Karpas-422 (cell line): ENCODE data around the gene DUSP1. TPM values are rescaled to one million over a fixed set of nuclear protein-coding genes. Genes with fewer than 3 reads are reported as not detected.

Source experiments
- DNase-seq: peaks from one replicate; pipeline ENCODE4 v3.0.0-alpha.2; 2015
- H2AFZ ChIP-seq: fragments of 200-600 bp; sonication (generic); 2 replicates; pipeline ENCODE4 v1.6.1; 2014; ENCODE audit warnings: antibody characterized with exemption, low read length, mixed read lengths
- H3K27ac ChIP-seq: fragments of 200-600 bp; sonication (generic); 2 replicates; pipeline ENCODE4 v1.5.1; 2014; ENCODE audit warnings: mild to moderate bottlenecking, low read length, moderate library complexity
- H3K27me3 ChIP-seq: fragments of 200-600 bp; sonication (generic); 2 replicates; pipeline ENCODE4 v1.6.1; 2014; ENCODE audit warnings: low read length, mixed read lengths
- H3K36me3 ChIP-seq: fragments of 200-600 bp; sonication (generic); 2 replicates; pipeline ENCODE4 v1.6.1; 2014; ENCODE audit warnings: low read length, mixed read lengths; ENCODE audit not compliant: insufficient read depth
- H3K4me1 ChIP-seq: fragments of 200-600 bp; sonication (generic); 2 replicates; pipeline ENCODE4 v1.6.1; 2014; ENCODE audit warnings: mild to moderate bottlenecking, low read length, mixed read lengths
- H3K4me2 ChIP-seq: fragments of 200-600 bp; sonication (generic); 2 replicates; pipeline ENCODE4 v1.6.1; 2014; ENCODE audit warnings: low read length, low read depth, mild to moderate bottlenecking; ENCODE audit not compliant: poor library complexity, severe bottlenecking
- H3K4me3 ChIP-seq: fragments of 200-600 bp; sonication (generic); 2 replicates; pipeline ENCODE4 v1.5.1; 2014; ENCODE audit warnings: mild to moderate bottlenecking, antibody characterized with exemption, low read length, mixed read lengths
- H3K79me2 ChIP-seq: fragments of 200-600 bp; sonication (generic); 2 replicates; pipeline ENCODE4 v1.6.1; 2014; ENCODE audit warnings: mild to moderate bottlenecking, low read length, mixed read lengths
- H3K9ac ChIP-seq: fragments of 200-600 bp; sonication (generic); 2 replicates; pipeline ENCODE4 v1.6.0; 2014; ENCODE audit warnings: low read length
- H3K9me2 ChIP-seq: fragments of 200-600 bp; sonication (generic), shearing (Covaris generic); replicated peaks from 2 replicates; pipeline ENCODE4 v1.6.0; 2014; ENCODE audit warnings: mild to moderate bottlenecking, low read length, moderate library complexity; ENCODE audit not compliant: insufficient read depth
- H3K9me3 ChIP-seq: fragments of 300-700, 200-600 bp; sonication (generic); 2 replicates; pipeline ENCODE4 v1.6.1; 2014; ENCODE audit warnings: low read length, mixed read lengths
- H4K20me1 ChIP-seq: fragments of 200-600 bp; sonication (generic); 2 replicates; pipeline ENCODE4 v1.6.1; 2014; ENCODE audit warnings: mild to moderate bottlenecking, antibody characterized with exemption, low read length, low read depth; ENCODE audit not compliant: insufficient read depth
- total RNA-seq: library from RNA; depleted of rRNA; stranded (reverse); fragments of >200 nt; shearing (Covaris generic); gene quantifications from 2 replicates; pipeline ENCODE4 v1.2.3, GENCODE V29; 2014; ENCODE audit warnings: low replicate concordance; rRNA removed

DUSP1 gene, protein sequence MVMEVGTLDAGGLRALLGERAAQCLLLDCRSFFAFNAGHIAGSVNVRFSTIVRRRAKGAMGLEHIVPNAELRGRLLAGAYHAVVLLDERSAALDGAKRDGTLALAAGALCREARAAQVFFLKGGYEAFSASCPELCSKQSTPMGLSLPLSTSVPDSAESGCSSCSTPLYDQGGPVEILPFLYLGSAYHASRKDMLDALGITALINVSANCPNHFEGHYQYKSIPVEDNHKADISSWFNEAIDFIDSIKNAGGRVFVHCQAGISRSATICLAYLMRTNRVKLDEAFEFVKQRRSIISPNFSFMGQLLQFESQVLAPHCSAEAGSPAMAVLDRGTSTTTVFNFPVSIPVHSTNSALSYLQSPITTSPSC
- 9.0 and 10.5 TPM in 2 replicates for total RNA-seq

GRCh38 chr5:172770675-172771438 is at the start of gene DUSP1:
Gene DUSP1 (minus strand): TSS chr5:172771195. CDS start chr5:172770952, 243 bp downstream.
- H3K9ac ChIP-seq: peak within 1 kb of the TSS; percentile 96
- no peaks in the 10 kb centered on the region for H3K9me3 ChIP-seq
- H2AFZ ChIP-seq: peak within 1 kb of the TSS; percentile 99
- peaks cover 26% of the 10 kb centered on the region for H3K4me1 ChIP-seq
- H3K4me2 ChIP-seq: peak within 1 kb of the TSS; percentile 100
- no peaks in the 10 kb centered on the region for H3K27me3 ChIP-seq
- H3K9me2 ChIP-seq: no peaks in the 10 kb centered on the region
- peaks cover 3% of the 10 kb centered on the region; the same call in 1 of the 2 replicates for H4K20me1 ChIP-seq
- peaks cover 4% of the 10 kb centered on the region; the same call in 1 of the 2 replicates for H3K79me2 ChIP-seq
- H3K36me3 ChIP-seq: no peaks in the 10 kb centered on the region
- peak within 1 kb of the TSS; percentile 96 for H3K4me3 ChIP-seq
- peak within 1 kb of the TSS; percentile 65 for H3K27ac ChIP-seq
- peak; percentile 97 for DNase-seq

- no peaks in the 10 kb centered on the region for H3K9me2 ChIP-seq
- H3K4me3 ChIP-seq: no peak overlapping the region
- no peaks in the 10 kb centered on the region for H3K4me1 ChIP-seq
- no peaks in the 10 kb centered on the region for H3K9me3 ChIP-seq
- no peaks in the 10 kb centered on the region for H4K20me1 ChIP-seq
- peak overlapping the region; percentile 20; the same call in 1 of the 2 replicates for H2AFZ ChIP-seq
- H3K27ac ChIP-seq: no peak overlapping the region
- H3K4me2 ChIP-seq: no peak overlapping the region
- H3K79me2 ChIP-seq: no peaks in the 10 kb centered on the region
- DNase-seq: no peak
- no peak overlapping the region for H3K9ac ChIP-seq
- no peaks in the 10 kb centered on the region for H3K36me3 ChIP-seq
- no peaks in the 10 kb centered on the region for H3K27me3 ChIP-seq
Observed at GRCh38 chr5:172820046-172820767, 49.2 kb upstream of the DUSP1 start.

DNA sequence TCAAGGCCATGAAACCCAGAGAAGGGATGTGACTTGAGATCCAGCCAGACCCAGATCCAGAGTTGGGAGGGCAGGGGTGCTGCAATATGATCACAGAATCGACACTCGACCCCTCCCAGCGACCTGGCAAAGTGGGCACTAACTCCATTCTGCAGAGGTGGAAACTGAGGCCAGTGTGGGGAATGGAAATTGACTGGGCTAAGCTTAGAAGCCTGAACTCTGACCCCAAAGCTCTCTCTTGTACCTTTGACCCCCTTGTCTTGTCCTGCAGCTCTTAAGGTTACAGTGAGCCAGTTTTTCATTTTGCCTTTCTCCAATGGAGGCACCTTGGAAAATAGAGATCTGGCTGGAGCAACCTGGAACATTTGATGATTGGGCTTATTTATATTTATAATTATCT is 48.6 kb upstream of the DUSP1 start:
- DNase-seq: no peak
- Histone ChIP-seq H4K20me1 (no peaks in the 10 kb centered on the region), H3K27me3 (no peaks in the 10 kb centered on the region), H3K9ac (no peak overlapping the region), H3K4me2 (no peak overlapping the region), H3K9me3 (no peaks in the 10 kb centered on the region), H3K36me3 (no peaks in the 10 kb centered on the region), H3K27ac (no peak overlapping the region), H3K79me2 (no peaks in the 10 kb centered on the region), H3K4me1 (no peaks in the 10 kb centered on the region), H3K4me3 (no peak overlapping the region), H3K9me2 (no peaks in the 10 kb centered on the region), H2AFZ (no peak overlapping the region)

DNA sequence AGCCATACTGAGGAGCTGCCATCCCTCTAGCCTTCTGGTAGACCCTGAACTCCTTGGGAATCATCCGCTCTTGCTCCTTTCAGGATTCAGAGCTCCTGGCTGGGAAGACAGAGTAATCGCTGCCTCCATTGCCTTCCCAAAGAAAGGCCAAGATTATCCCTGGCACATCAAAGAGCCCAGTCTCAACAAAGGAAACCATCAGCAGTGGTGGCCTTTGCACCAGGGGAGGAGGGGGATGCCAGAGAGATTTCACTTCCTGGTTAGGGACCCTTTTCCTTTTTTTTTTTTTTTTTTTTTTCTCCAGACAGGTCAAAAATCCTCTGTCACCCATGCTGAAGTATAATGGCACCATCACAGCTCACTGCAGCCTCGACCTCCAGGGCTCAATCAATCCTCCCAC is 47.1 kb upstream of the DUSP1 start:
- Histone ChIP-seq H3K4me2 (no peak overlapping the region), H3K79me2 (no peaks in the 10 kb centered on the region), H3K36me3 (no peaks in the 10 kb centered on the region), H3K4me1 (no peaks in the 10 kb centered on the region), H4K20me1 (no peaks in the 10 kb centered on the region), H2AFZ (no peak overlapping the region), H3K27ac (no peak overlapping the region), H3K9ac (no peak overlapping the region), H3K9me3 (no peaks in the 10 kb centered on the region), H3K9me2 (no peaks in the 10 kb centered on the region), H3K4me3 (no peak overlapping the region), H3K27me3 (no peaks in the 10 kb centered on the region)
- DNase-seq: no peak

GRCh38 chr5:172817664-172818063 is 46.7 kb upstream of the DUSP1 start:
- no peaks in the 10 kb centered on the region for H3K4me1 ChIP-seq
- H2AFZ ChIP-seq: no peak overlapping the region
- no peaks in the 10 kb centered on the region for H3K79me2 ChIP-seq
- no peaks in the 10 kb centered on the region for H3K9me3 ChIP-seq
- H3K27ac ChIP-seq: no peak overlapping the region
- no peak for DNase-seq
- H3K27me3 ChIP-seq: no peaks in the 10 kb centered on the region
- no peaks in the 10 kb centered on the region for H3K9me2 ChIP-seq
- H4K20me1 ChIP-seq: no peaks in the 10 kb centered on the region
- no peak overlapping the region for H3K4me3 ChIP-seq
- no peaks in the 10 kb centered on the region for H3K36me3 ChIP-seq
- H3K4me2 ChIP-seq: no peak overlapping the region
- H3K9ac ChIP-seq: no peak overlapping the region

DNA sequence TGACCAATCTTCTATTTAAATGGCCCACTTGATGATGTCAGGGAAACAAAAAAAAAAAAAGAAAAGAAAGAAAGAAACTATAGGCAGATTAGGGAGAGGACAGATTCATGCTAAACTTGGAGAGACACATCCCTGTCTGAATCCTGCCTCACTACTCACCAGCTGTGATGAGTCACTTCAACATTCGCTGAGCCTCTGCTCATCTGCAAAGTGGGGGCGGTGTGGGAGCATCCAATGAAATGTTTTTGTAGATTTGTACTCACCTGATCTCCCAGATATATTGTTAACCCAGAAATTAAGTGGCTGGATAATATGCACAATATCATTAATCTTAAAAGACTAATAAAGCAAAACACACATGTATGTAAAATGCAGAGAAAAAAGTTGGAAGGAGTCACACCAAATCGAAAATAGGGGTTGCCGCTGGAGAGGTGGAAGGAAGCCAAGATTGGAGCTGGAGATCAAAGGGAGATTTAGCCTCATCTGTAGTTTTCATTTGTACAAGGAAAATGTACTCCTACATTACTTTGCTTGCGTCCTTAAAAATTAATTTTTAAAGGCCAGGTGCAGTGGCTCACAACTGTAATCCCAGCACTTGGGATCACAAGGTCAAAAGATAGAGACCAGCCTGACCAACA is 46.0 kb upstream of the DUSP1 start:
- Histone ChIP-seq H3K4me3 (no peak overlapping the region), H2AFZ (no peak overlapping the region), H3K9me2 (no peaks in the 10 kb centered on the region), H3K4me2 (no peak overlapping the region), H3K36me3 (no peaks in the 10 kb centered on the region), H3K9me3 (no peaks in the 10 kb centered on the region), H4K20me1 (no peaks in the 10 kb centered on the region), H3K27ac (no peak overlapping the region), H3K79me2 (no peaks in the 10 kb centered on the region), H3K4me1 (no peaks in the 10 kb centered on the region), H3K9ac (no peak overlapping the region), H3K27me3 (no peaks in the 10 kb centered on the region)
- no peak for DNase-seq

GRCh38 chr5:172815631-172816030 is 44.6 kb upstream of the DUSP1 start:
- Histone ChIP-seq H3K27me3 (no peaks in the 10 kb centered on the region), H2AFZ (no peak overlapping the region), H3K9me2 (no peaks in the 10 kb centered on the region), H3K27ac (no peak overlapping the region), H3K4me1 (no peaks in the 10 kb centered on the region), H4K20me1 (no peaks in the 10 kb centered on the region), H3K36me3 (no peaks in the 10 kb centered on the region), H3K4me3 (no peak overlapping the region), H3K9me3 (no peaks in the 10 kb centered on the region), H3K4me2 (no peak overlapping the region), H3K79me2 (no peaks in the 10 kb centered on the region), H3K9ac (no peak overlapping the region)
- DNase-seq: no peak
